Measurements from ENCODE around the gene CNGA3. TPM values are rescaled to one million over a fixed set of nuclear protein-coding genes. Genes with fewer than 3 reads are reported as not detected.

The CNGA3 gene
- total RNA-seq, 3 donors from 2014 or later = under 0.01 to 0.15 TPM; not detected in 1

- no peaks in the 10 kb centered on the region for H3K36me3 ChIP-seq
- peaks cover 10 to 12% of the 10 kb centered on the region in 2 donors for H3K9me3 ChIP-seq
- TF ChIP-seq CTCF (IDR thresholded peaks at IDR 0.05) (no peak), POLR2AphosphoS5 (IDR thresholded peaks at IDR 0.05) (no peak), POLR2A (IDR thresholded peaks at IDR 0.05) (no peak)
- no peak for DNase-seq (ENCODE audit: low spot score in 2 of 2)
- intact Hi-C loops (cut with DNase I; ENCODE audit: low total_unique reads) = no loop called here
- no peak overlapping the region for H3K27ac ChIP-seq
- H3K4me1 ChIP-seq = no peaks in the 10 kb centered on the region
- no peak overlapping the region for H3K4me3 ChIP-seq
- H3K27me3 ChIP-seq = no peaks in the 10 kb centered on the region
Measured at GRCh38 chr2:98369710-98370239, 23.5 kb downstream of the CNGA3 start.

- intact Hi-C loops (cut with DNase I; ENCODE audit: low total_unique reads) = no loop called here
- no peak for DNase-seq (ENCODE audit: low spot score in 2 of 2)
- TF ChIP-seq CTCF (IDR thresholded peaks at IDR 0.05) (no peak), POLR2AphosphoS5 (IDR thresholded peaks at IDR 0.05) (no peak), POLR2A (IDR thresholded peaks at IDR 0.05) (no peak)
- no peak overlapping the region for H3K27ac ChIP-seq
- no peaks in the 10 kb centered on the region for H3K4me1 ChIP-seq
- H3K4me3 ChIP-seq = no peak overlapping the region
- H3K36me3 ChIP-seq = no peaks in the 10 kb centered on the region
- no peaks in the 10 kb centered on the region for H3K27me3 ChIP-seq
- H3K9me3 ChIP-seq = peaks cover 10 to 12% of the 10 kb centered on the region in 2 donors
Measured at GRCh38 chr2:98372121-98372520, 25.9 kb downstream of the CNGA3 start.

- intact Hi-C loops (cut with DNase I; ENCODE audit: low total_unique reads) = no loop called here
- Histone ChIP-seq H3K36me3 (no peaks in the 10 kb centered on the region), H3K9me3 (peaks cover 10 to 11% of the 10 kb centered on the region in 2 donors), H3K4me1 (no peaks in the 10 kb centered on the region), H3K27me3 (no peaks in the 10 kb centered on the region), H3K4me3 (no peak overlapping the region), H3K27ac (no peak overlapping the region)
- no peak for DNase-seq (ENCODE audit: low spot score in 2 of 2)
- TF ChIP-seq CTCF (IDR thresholded peaks at IDR 0.05) (no peak), POLR2AphosphoS5 (IDR thresholded peaks at IDR 0.05) (no peak), POLR2A (IDR thresholded peaks at IDR 0.05) (no peak)
Measured at GRCh38 chr2:98372579-98372978, 26.3 kb downstream of the CNGA3 start.

- Histone ChIP-seq H3K4me1 (peaks cover 0 to under 1% of the 10 kb centered on the region in 2 donors), H3K9me3 (no peaks in the 10 kb centered on the region), H3K27ac (no peak overlapping the region), H3K27me3 (no peaks in the 10 kb centered on the region), H3K4me3 (no peak overlapping the region), H3K36me3 (no peaks in the 10 kb centered on the region)
- no peak for TF ChIP-seq POLR2AphosphoS5 (IDR thresholded peaks at IDR 0.05)
- no peak for TF ChIP-seq CTCF (IDR thresholded peaks at IDR 0.05)
- TF ChIP-seq POLR2A (IDR thresholded peaks at IDR 0.05) = no peak
- intact Hi-C loops (cut with DNase I; ENCODE audit: low total_unique reads) = no loop called here
- no peak for DNase-seq (ENCODE audit: low spot score in 2 of 2)
Measured at GRCh38 chr2:98374286-98374685, 28.0 kb downstream of the CNGA3 start.

GRCh38 chr2:98374958-98375570 is 28.8 kb downstream of the CNGA3 start:
- Histone ChIP-seq H3K4me1 (peaks cover 0 to 4% of the 10 kb centered on the region in 2 donors), H3K27ac (no peak overlapping the region), H3K4me3 (no peak overlapping the region), H3K9me3 (no peaks in the 10 kb centered on the region), H3K36me3 (no peaks in the 10 kb centered on the region), H3K27me3 (no peaks in the 10 kb centered on the region)
- intact Hi-C loops (cut with DNase I; ENCODE audit: low total_unique reads) = no loop called here
- no peak for TF ChIP-seq POLR2AphosphoS5 (IDR thresholded peaks at IDR 0.05)
- no peak for TF ChIP-seq POLR2A (IDR thresholded peaks at IDR 0.05)
- no peak for TF ChIP-seq CTCF (IDR thresholded peaks at IDR 0.05)
- DNase-seq (ENCODE audit: low spot score in 2 of 2) = no peak

All from breast epithelium (tissue), 4 donors.